NB4 (cell line): Measurements from ENCODE around the gene NFAT5.

Source experiments
- DNase-seq: peaks from one replicate; pipeline ENCODE4 v3.0.0; 2010; ENCODE audit warnings: low read depth
- H3K4me3 ChIP-seq: one replicate; pipeline ENCODE4 v1.5.1; 2011; ENCODE audit warnings: mild to moderate bottlenecking, low read depth, low read length, moderate library complexity
- CTCF ChIP-seq: IDR thresholded peaks from one replicate; pipeline ENCODE4 v1.5.1; 2012; ENCODE audit warnings: low read depth, low read length
- MYC ChIP-seq: IDR thresholded peaks from 2 replicates; pipeline ENCODE4 v1.6.1; 2011; ENCODE audit warnings: low read depth, low read length
- POLR2A ChIP-seq: IDR thresholded peaks from 2 replicates; pipeline ENCODE4 v1.6.1; 2011; ENCODE audit warnings: mild to moderate bottlenecking; ENCODE audit not compliant: insufficient read length; ENCODE audit errors: extremely low read depth
- TF ChIP-seq, protein P1 (sequence below): IDR thresholded peaks from 2 replicates; pipeline ENCODE4 v1.6.1; 2011; ENCODE audit warnings: low read depth, low read length

Gene NFAT5

GRCh38 chr16:69672315-69672997 lies 106.7 kb downstream of the NFAT5 start:
- no peak for TF ChIP-seq CTCF
- no peak overlapping the region for H3K4me3 ChIP-seq
- no peak for DNase-seq

- no peak for DNase-seq
- TF ChIP-seq POLR2A (no peak), MYC (no peak), CTCF (no peak)
- TF ChIP-seq, protein P1, sequence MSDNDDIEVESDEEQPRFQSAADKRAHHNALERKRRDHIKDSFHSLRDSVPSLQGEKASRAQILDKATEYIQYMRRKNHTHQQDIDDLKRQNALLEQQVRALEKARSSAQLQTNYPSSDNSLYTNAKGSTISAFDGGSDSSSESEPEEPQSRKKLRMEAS, result no peak
- H3K4me3 ChIP-seq, result no peak overlapping the region
These were observed 107.4 kb downstream of the NFAT5 start for GRCh38 chr16:69672998-69673713.

- no peak for TF ChIP-seq CTCF
- no peak for TF ChIP-seq MYC
- TF ChIP-seq, protein P1, result no peak
- no peak for TF ChIP-seq POLR2A
- no peak overlapping the region for H3K4me3 ChIP-seq
- no peak for DNase-seq
These were observed 114.6 kb downstream of the NFAT5 start for GRCh38 chr16:69680358-69680757.

DNA sequence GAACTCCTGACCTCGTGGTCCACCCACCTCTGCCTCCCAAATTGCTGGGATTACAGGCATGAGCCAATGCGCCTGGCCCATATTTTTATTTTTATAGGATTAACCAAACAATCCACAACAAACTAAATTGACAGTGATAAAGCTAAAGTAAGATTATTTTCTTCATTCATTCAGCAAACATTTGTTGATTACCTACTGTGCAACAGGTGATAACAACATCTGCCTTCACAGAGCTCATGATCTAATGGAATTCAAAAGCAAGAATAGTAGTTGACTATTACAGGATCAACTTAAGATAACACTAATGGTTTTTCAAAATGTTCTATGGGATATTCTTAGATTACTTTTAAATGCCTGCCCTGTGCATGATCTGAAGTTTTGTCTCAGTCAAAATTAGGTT lies 122.8 kb downstream of the NFAT5 start:
- H3K4me3 ChIP-seq, result no peak overlapping the region
- TF ChIP-seq CTCF, result no peak
- TF ChIP-seq, protein P1, result no peak
- no peak for TF ChIP-seq MYC
- no peak for TF ChIP-seq POLR2A
- no peak for DNase-seq

GRCh38 chr16:69691980-69692911 lies 126.5 kb downstream of the NFAT5 start:
- DNase-seq, result no peak

More at GRCh38 chr16:69691980-69692911, 126.5 kb downstream of the NFAT5 start:
- no peak for TF ChIP-seq CTCF
- H3K4me3 ChIP-seq, result no peak overlapping the region
